Esophagus squamous epithelium (tissue), 4 donors: Measurements from ENCODE around the gene ANXA1.

Source experiments
- CTCF ChIP-seq, 6 experiments: fragments of 450-650 bp in 4 of 6; fragments of 200-600 bp in 2 of 6; sonication (generic) in 2 of 6; IDR thresholded peaks; one replicate each; pipeline ENCODE4 v1.5.1; 2016 to 2019; ENCODE audit warnings: antibody characterized with exemption in 6 of 6, mild to moderate bottlenecking in 4 of 6, moderate library complexity in 4 of 6
- POLR2A ChIP-seq, 4 donors: fragments of 450-650 bp; IDR thresholded peaks; one replicate each; pipeline ENCODE4 v1.6.1; 2017; ENCODE audit warnings: antibody characterized with exemption in 4 of 4, mild to moderate bottlenecking in 4 of 4, moderate library complexity in 3 of 4

GRCh38 chr9:73158723-73159122, 7.1 kb downstream of the ANXA1 start:
- no peak for TF ChIP-seq CTCF (IDR thresholded peaks at IDR 0.05)
- no peak for TF ChIP-seq POLR2A (IDR thresholded peaks at IDR 0.05)
